Activated T-cell treated with anti-CD3 and anti-CD28 coated beads, Interleukin-2, amount 50 U/mL, for 4 hours (primary cell): Measurements from ENCODE around the gene HPCAL4. TPM values are rescaled to one million over a fixed set of nuclear protein-coding genes. Genes with fewer than 3 reads are reported as not detected.

Experiments
- ATAC-seq, 2 donors: fragments of 200-7000 bp; cut with Tn5 transposase; one replicate each; pipeline ENCODE4 v1.10.0; 2021
- DNase-seq: peaks from one replicate; pipeline ENCODE4 v3.0.0-alpha.2; 2020
- H3K27me3 Mint-ChIP-seq: one replicate; pipeline ENCODE4 v1.8.0; 2021; ENCODE audit warnings: low read depth, mixed read lengths
- H3K36me3 Mint-ChIP-seq: one replicate; pipeline ENCODE4 v1.8.0; 2022; ENCODE audit warnings: mixed read lengths; ENCODE audit not compliant: insufficient read depth
- H3K4me1 Mint-ChIP-seq: one replicate; pipeline ENCODE4 v1.8.0; 2021; ENCODE audit warnings: low read depth, mixed read lengths
- H3K4me3 Mint-ChIP-seq: one replicate; pipeline ENCODE4 v1.8.0; 2021; ENCODE audit warnings: mild to moderate bottlenecking, moderate library complexity, mixed read lengths
- H3K9me3 Mint-ChIP-seq: one replicate; pipeline ENCODE4 v1.8.0; 2021; ENCODE audit warnings: mixed read lengths
- total RNA-seq, 3 donors: library from RNA; stranded (reverse); gene quantifications; one replicate each; pipeline ENCODE4 v1.2.1, GENCODE V29; 2021

HPCAL4 gene
- total RNA-seq, 3 donors from 2014 or later, result 0.05 to 0.38 (median 0.33) TPM

- Mint-ChIP-seq H3K4me1 (no peaks in the 10 kb centered on the region), H3K9me3 (no peaks in the 10 kb centered on the region)
Measured at GRCh38 chr1:39645411-39646043, 45.7 kb downstream of the HPCAL4 start.

DNA sequence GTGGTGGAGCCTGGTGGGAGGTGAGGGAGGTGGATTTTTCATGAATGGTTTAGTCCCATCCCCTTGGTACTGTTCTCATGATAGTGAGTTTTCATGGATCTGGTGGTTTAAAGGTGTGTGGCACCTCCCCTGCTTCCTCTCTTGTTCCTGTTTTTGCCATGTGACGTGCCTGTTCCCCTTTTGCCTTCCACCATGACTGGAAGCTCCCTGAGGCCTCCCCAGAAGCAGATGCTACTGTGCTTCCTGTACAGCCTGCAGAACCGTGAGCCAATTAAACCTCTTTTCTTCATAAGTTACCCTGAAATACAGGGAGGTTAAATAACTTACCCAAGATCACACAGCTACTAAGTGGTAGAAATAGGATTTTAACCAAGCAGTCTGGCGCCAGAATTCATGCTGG is 47.5 kb downstream of the HPCAL4 start:
- Mint-ChIP-seq H3K36me3 (no peaks in the 10 kb centered on the region), H3K27me3 (no peaks in the 10 kb centered on the region), H3K4me3 (no peak overlapping the region), H3K9me3 (no peaks in the 10 kb centered on the region), H3K4me1 (no peaks in the 10 kb centered on the region)
- no peak for ATAC-seq
- no peak for DNase-seq

More at GRCh38 chr1:39645411-39646043, 45.7 kb downstream of the HPCAL4 start:
- ATAC-seq, result no peak
- Mint-ChIP-seq H3K27me3 (no peaks in the 10 kb centered on the region), H3K36me3 (no peaks in the 10 kb centered on the region), H3K4me3 (no peak overlapping the region)
- no peak for DNase-seq

GRCh38 chr1:39642796-39643195 is 48.4 kb downstream of the HPCAL4 start:
- no peaks in the 10 kb centered on the region for H3K36me3 Mint-ChIP-seq
- H3K4me3 Mint-ChIP-seq, result no peak overlapping the region
- no peak for ATAC-seq
- H3K9me3 Mint-ChIP-seq, result no peaks in the 10 kb centered on the region
- DNase-seq, result no peak
- no peaks in the 10 kb centered on the region for H3K4me1 Mint-ChIP-seq
- peaks cover 6% of the 10 kb centered on the region for H3K27me3 Mint-ChIP-seq

- H3K4me1 Mint-ChIP-seq, result no peaks in the 10 kb centered on the region
- no peak for ATAC-seq
- no peak for DNase-seq
- H3K36me3 Mint-ChIP-seq, result no peaks in the 10 kb centered on the region
- no peaks in the 10 kb centered on the region for H3K9me3 Mint-ChIP-seq
- H3K27me3 Mint-ChIP-seq, result peaks cover 13% of the 10 kb centered on the region
- no peak overlapping the region for H3K4me3 Mint-ChIP-seq
Measured at GRCh38 chr1:39640861-39641260, 50.4 kb downstream of the HPCAL4 start.

- peak within 1 kb of the TSS; percentile 49 for H3K4me3 Mint-ChIP-seq
- no peaks in the 10 kb centered on the region for H3K36me3 Mint-ChIP-seq
- peaks cover 13% of the 10 kb centered on the region for H3K27me3 Mint-ChIP-seq
- H3K4me1 Mint-ChIP-seq, result no peaks in the 10 kb centered on the region
- ATAC-seq (peak; percentile 94 to 95), DNase-seq (peak; percentile 70)
- no peaks in the 10 kb centered on the region for H3K9me3 Mint-ChIP-seq
Measured at GRCh38 chr1:39639305-39640130, 51.7 kb downstream of the HPCAL4 start, which contains the start of gene HEYL. HEYL (minus strand) TSS chr1:39639643; CDS start chr1:39639625, 18 bp downstream.

DNA sequence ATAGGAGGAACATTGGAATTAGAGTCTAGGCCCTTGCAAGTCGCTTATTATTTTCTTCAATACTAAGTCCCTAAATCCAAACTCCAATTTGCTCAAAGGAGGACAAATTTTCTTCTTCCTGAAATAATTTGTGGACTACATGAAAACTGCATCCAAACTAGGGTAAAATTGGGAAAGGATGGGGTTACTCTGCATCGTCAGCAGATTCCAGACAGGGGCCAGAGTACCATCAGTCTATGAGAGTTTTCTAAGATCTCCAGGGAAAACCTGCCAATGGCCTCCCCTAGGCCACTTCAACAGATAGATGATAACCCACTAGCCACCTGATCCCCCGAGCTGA is 52.3 kb downstream of the HPCAL4 start:
- H3K27me3 Mint-ChIP-seq, result peaks cover 15% of the 10 kb centered on the region
- H3K9me3 Mint-ChIP-seq, result no peaks in the 10 kb centered on the region
- no peaks in the 10 kb centered on the region for H3K36me3 Mint-ChIP-seq
- peak overlapping the region; percentile 41 for H3K4me3 Mint-ChIP-seq
- DNase-seq, result no peak
- H3K4me1 Mint-ChIP-seq, result no peaks in the 10 kb centered on the region
- ATAC-seq, result no peak

DNA sequence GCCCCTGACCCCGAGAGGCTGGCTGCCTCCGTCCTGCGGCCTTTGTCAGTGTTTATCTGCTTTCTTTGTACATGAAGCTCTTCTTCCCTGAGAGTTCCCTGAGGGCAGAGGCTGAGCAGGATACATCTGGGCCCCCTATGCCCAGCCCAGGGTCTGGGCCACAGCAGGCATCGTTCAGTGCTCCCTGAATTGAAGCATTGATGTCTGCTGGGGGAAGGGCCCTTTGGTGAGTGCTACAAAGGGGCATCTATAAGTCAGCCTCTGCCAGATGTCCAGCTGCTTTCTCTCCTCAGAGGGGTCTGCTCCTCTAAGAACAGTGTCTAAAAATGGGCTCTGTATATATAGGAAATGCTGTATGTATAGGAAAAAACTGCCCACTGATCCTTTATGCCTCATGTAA is 53.9 kb downstream of the HPCAL4 start:
- Mint-ChIP-seq H3K27me3 (peaks cover 19% of the 10 kb centered on the region), H3K36me3 (no peaks in the 10 kb centered on the region), H3K9me3 (no peaks in the 10 kb centered on the region), H3K4me1 (no peaks in the 10 kb centered on the region), H3K4me3 (no peak overlapping the region)
- no peak for DNase-seq
- ATAC-seq, result no peak

DNA sequence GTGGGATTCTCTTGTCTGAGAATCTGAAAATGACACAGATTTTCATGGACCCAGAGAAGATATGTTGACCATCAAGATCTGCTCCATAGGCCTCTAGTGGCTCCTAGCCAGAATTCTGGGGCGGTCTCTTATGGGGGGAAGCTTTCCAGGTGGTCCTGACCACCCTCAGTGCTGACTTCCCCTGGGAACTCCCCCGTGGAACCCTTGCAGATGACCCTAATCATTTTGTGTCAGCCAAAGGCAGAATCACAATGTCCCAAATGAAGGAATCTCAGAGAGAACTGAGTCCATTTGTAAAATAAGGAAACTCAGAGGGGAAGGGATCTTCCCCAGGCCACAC is 55.4 kb downstream of the HPCAL4 start:
- Mint-ChIP-seq H3K27me3 (peaks cover 19% of the 10 kb centered on the region), H3K9me3 (no peaks in the 10 kb centered on the region), H3K4me1 (peaks cover 3% of the 10 kb centered on the region), H3K36me3 (no peaks in the 10 kb centered on the region), H3K4me3 (no peak overlapping the region)
- no peak for DNase-seq
- no peak for ATAC-seq

GRCh38 chr1:39635205-39635870 is 55.9 kb downstream of the HPCAL4 start:
- Mint-ChIP-seq H3K4me1 (peaks cover 3% of the 10 kb centered on the region), H3K36me3 (no peaks in the 10 kb centered on the region), H3K9me3 (no peaks in the 10 kb centered on the region), H3K27me3 (peaks cover 19% of the 10 kb centered on the region), H3K4me3 (no peak overlapping the region)
- no peak for DNase-seq
- no peak for ATAC-seq

DNA sequence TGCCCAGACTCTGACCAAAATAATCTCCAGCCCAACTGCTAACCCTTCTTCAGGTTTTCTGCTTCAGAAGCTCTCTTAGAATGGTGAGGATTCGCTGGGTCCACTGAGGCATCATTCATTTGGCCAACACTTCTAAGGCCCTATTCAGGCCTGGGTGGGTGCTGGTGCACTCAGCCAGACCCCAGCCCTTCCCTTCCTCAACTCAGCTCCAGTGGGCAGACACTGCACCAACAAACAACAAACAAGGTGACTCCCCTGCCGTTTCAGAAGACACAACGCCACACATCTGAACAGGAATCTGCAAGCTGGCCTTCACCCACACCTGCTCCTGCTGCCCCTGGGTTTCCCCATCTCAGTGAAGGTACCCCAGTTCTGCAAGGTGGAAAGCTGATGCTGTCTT is 57.8 kb downstream of the HPCAL4 start:
- Mint-ChIP-seq H3K4me3 (no peak overlapping the region), H3K9me3 (no peaks in the 10 kb centered on the region), H3K4me1 (peaks cover 3% of the 10 kb centered on the region), H3K36me3 (no peaks in the 10 kb centered on the region), H3K27me3 (peaks cover 19% of the 10 kb centered on the region)
- ATAC-seq, result no peak
- no peak for DNase-seq

GRCh38 chr1:39632682-39633417 is 58.4 kb downstream of the HPCAL4 start:
- DNase-seq (no peak), ATAC-seq (no peak)
- H3K4me1 Mint-ChIP-seq, result peaks cover 3% of the 10 kb centered on the region
- no peak overlapping the region for H3K4me3 Mint-ChIP-seq
- no peaks in the 10 kb centered on the region for H3K9me3 Mint-ChIP-seq
- H3K36me3 Mint-ChIP-seq, result no peaks in the 10 kb centered on the region
- H3K27me3 Mint-ChIP-seq, result peaks cover 14% of the 10 kb centered on the region

DNA sequence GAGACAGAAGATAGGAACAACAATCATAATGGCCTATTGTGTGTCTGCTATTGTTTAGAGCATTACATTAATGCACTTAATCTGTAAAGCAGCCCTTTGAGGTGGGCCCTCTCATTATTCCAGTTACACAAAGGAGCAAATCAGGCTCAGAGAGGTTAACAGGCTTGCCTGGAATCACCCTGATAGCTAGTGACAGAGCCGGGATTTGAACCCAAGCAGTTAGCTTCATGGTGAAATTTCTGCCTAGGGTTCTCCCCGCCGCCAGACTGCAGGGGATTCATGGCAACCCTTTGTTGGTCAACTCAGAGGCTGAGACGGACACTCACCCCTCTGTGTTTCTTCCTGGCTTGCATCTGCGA is 58.9 kb downstream of the HPCAL4 start:
- DNase-seq, result no peak
- H3K9me3 Mint-ChIP-seq, result no peaks in the 10 kb centered on the region
- H3K36me3 Mint-ChIP-seq, result no peaks in the 10 kb centered on the region

DNA sequence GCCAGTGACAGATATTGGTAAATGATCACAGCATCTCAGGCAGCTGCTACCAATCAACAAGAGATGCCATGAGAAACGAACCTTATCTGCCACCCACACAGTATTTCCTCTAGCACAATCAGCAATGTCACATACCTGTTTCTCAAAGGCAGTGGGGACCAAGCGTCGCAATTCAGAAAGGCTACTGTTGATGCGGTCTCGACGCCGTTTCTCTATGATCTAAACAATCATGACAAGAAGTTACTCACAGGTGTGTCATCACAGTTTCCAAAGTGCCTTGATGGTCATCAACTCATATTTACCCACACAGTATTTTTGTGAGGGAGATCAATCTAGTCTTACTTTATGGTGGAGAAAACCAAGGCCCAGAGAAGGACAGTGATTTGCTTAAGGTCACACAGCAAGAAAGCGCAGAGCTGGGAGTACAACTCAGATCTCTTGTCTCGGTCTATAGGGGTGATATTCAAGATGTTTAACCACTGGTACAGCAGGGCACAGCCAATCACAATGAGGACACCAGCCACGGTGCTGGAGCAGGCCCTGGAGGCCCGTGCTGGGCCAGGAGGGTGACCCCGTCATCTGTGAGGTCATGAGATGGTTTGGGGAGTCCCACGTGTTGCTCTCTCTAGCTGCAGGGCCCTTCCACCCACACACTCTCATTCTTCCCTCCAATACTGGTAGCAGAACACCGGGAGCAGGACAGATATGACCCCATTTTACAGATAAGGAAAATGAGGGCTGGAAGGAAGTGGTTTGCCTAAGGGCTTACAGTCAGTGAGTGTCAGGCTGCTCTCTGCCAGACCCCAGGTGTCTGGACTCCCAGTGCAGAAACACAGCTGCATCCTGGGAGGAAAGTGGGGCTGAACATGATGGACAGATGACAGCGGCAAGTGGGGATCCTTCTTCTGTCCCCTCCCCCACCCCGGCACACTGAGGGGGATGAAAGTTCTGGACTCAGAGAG is 59.6 kb downstream of the HPCAL4 start:
- DNase-seq, result no peak
- Mint-ChIP-seq H3K4me1 (peaks cover 3% of the 10 kb centered on the region), H3K9me3 (no peaks in the 10 kb centered on the region), H3K36me3 (no peaks in the 10 kb centered on the region), H3K27me3 (peaks cover 5% of the 10 kb centered on the region), H3K4me3 (no peak overlapping the region)
- ATAC-seq, result peak; percentile 35 to 39

More for the DNA sequence above, 58.9 kb downstream of the HPCAL4 start:
- ATAC-seq, result no peak
- Mint-ChIP-seq H3K4me3 (no peak overlapping the region), H3K4me1 (peaks cover 3% of the 10 kb centered on the region), H3K27me3 (peaks cover 9% of the 10 kb centered on the region)
